ENCODE data around the gene URB1.
A peak's percentile ranks its signal among the peaks of the same experiment; 100 is the strongest.
"Not testable (repeated sequence)": the region's sequence is repeated elsewhere in the genome, so short reads cannot be mapped to it uniquely, and the experiment has no call there.

Gene URB1

DNA sequence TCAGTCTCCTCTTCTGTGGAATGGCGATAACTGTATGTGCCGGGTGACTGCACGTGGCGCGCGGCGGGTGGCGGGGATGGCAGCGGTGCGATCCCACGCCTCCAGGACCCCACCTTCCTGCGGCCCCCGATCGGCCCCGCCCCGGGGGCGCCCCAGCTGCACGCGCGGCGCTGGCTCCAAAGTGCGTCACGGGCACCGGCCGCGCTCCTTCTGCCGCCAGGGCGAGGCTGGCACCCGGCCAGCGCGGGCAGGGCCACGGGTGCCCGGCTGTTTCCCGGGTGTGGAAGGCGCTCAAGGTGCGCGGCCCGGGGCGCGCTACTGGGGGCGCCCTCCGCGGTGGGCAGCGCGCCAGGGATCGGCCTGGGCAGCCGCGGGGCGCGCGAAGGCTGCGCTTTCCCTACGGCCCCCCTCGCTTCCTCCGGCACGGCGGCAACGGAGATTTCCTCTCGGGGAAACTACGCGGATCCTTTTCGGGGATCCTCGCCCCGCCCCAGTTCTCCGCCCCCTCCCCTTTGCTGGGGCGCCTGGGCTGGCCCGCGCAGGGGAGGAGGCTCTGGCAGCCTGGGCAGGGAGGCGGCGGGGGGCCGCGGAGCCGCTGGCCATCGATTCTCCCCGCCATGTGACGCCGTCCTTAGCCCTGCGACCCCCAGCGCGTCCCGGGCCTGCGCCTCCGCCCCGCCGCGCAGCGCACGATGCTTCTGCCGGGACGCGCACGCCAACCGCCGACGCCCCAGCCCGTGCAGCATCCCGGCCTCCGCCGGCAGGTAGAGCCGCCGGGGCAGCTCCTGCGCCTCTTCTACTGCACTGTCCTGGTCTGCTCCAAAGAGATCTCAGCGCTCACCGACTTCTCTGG lies 19.6 kb upstream of the URB1 start, which contains the start of gene EVA1C:
Gene EVA1C (plus strand): TSS at position 545 of the 853 bp plus-strand sequence. CDS start 148 bp downstream, at position 693.
- DNase-seq (ENCODE audit: low read depth in 2 of 2), result no peak

DNA sequence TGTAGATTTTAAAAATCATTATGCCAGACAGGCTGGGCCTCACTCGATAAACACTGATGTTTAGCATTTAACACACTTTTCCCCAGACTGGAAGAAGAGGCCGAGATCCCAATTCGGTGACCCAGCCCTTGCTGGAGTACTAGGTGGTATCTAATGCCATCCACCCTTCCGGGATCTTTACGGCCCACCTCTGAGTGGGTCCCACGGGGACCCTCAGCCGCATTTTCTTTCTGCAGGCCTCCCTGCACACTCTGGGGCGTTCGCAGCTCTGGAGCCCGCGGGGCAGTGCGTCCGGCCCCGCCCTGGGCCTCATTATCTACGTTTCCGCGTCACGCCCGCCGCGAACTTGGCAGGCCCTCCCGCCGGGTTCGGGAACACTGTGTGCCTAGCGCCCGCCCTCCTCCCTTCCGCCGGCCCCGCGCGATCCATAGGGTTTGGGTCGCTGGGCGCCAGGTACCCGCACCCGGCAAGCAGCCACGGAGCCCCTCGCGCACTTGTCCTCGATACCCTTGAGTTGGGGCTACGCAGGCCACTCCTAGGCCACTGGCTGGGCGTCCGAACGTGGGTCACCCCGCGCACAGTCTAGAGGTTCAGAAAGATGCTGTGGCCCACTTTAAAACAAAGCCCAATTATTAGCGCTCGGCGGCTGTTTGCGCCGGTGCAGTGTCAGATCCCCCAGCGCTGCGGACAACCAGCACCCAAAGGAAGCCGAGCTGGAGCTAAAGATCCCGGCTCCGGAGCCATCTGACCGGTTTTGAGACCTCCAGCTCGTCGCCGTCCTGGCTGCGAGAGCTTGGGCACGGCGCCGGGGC lies 18.7 kb upstream of the URB1 start:
- DNase-seq (ENCODE audit: low read depth in 2 of 2), result no peak

DNA sequence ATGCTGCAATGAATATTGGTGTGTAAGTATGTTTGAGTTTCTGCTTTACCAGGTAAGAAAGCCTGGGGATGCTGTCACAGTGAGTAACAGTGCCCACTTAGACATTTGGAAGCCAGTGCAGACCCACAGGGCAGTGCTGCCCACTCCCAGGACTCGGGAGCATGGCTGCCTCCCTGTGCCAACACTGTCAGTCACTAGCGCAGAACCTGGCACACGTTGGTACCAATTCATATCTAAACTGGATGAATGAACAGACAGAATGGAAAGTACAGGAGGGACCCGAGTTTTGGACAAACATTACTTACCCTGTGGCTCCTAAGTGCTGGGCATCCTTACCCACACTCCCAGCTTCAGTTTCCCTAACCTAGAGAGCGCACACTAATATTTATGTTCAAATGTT lies 18.1 kb upstream of the URB1 start:
- no peak for DNase-seq (ENCODE audit: low read depth in 2 of 2)

DNA sequence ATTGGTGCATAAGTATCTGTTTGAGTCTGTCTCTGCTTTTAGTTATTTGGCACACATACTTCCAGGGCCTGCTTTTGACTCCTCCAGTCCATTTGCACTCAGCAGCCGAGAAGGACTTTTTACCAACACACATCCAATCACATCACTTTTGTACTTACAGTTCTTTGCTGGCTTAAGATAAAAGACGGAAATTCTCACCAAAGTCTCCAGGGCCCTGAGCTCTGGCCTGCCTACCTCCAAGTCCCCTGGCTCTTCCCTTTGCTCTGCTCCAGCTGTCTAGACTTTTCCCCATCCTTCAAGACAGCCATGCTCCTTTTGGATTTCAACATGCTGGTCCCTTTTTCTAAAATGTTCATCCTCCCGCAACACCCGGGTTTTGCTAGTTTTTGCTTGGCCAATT lies 17.5 kb upstream of the URB1 start:
- no peak for DNase-seq (ENCODE audit: low read depth in 2 of 2)

DNA sequence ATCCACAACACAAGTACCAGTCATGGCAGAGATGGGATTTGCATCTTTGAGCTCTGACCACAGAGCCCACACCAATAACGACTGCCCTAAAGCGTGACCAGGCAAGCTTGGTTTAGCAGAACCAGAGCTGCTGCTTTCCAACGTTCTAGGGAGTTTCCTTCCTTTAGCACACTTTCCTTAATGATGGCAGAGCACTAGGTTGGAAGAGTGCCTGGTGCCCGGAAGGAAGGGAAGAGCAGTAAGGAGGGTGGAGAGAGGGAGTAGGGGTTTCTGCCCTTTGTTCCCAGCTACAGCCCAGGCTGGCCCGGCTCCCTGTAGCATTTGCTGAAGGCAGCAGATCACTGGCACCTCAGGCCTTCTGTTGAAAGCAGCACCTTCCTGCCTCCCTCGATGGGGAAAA lies 13.6 kb upstream of the URB1 start:
- DNase-seq (ENCODE audit: low read depth in 2 of 2), result no peak

DNA sequence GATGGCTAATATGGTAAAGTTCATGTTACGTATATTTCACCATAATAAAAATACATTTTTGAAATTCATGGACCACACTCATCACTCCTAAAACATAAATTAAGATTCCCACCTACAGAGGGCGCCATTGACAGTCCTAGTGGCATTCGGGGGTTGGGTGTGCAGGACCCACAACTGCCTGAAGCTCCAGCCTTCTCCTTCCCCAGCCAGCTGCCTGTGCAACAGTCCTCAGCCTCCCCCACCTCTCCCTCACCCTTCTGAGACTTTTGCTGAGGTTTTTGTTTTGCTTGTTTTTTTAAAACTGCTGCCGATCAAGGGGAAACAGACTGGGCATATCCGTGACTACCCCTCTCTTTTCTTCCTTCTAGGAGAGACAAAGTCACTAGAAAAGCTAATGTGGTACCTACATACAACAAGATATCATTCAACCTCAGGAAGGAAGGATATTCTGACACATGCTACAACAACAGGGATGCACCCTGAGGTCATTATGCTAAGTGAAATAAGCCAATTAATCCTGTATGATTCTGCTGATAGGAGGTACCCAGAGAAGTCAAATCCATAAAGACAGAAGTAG lies 10.5 kb upstream of the URB1 start:
- peak; percentile 37 to 40 for DNase-seq (ENCODE audit: low read depth in 2 of 2)

DNA sequence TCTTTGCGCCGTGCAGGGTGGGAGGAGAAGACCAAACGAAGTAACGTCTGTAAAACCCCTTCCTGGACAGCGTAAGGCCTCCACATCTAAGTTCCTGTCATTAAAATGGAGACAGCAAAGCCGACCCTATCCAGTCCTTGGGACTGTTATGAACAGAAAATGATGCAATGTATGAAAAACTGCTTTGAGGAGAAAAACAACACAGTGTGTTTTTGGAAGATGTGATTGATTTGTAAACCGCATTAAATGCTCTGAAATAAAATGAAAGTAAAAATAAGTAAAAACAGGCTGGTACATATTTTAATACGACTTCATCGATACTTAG lies 827 bp upstream of the URB1 start:
- DNase-seq (ENCODE audit: low read depth in 2 of 2), result no peak

DNA sequence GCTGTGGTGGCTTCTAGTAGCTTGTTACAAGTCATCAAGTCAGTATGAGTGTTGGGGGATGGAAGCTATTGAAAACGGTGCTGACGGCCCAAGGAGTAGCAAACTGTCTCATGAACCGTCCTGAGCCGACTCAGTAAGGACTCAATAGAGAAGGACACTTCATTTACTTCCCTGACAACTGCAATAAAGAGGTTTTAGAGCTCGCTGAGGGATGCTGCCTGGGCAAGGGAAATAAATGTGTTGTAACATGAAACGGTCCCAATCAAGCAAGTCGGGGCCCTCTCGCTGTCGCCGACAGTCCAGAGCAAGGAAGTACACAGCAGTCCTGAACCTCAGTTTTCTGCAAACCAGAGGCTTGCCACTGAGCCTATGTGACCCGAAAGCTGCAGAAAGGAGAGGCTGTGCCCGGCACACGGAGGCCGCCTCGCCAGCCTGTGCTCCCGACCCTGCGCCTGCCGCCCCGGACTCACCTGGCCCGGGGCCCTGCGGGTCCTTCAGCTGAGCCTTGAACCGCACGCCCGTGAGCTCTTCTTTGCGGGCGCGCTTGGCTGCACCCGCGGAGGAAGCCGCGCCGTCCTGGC lies 423 bp downstream of the URB1 start:
- DNase-seq (ENCODE audit: low read depth in 2 of 2), result no peak

DNA sequence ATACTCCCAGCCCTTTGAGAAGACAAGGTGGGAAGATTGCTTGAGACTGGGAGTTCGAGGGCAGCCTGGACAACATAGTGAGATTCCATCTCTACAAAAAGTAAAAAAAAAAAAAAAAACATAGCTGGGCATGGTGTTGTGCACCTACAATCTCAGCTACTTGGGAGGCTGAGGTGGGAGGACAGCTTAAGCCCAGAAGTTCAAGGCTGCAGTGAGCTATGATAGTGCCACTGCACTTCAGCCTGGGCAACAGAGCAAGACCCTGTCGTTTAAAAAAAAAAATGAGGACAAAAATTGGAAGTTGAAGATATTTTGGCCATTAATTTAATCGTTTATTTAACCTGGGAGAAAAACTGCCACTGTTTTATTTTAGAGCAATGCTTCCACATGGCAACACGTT lies 1.1 kb downstream of the URB1 start:
- no peak for DNase-seq (ENCODE audit: low read depth in 2 of 2)

DNA sequence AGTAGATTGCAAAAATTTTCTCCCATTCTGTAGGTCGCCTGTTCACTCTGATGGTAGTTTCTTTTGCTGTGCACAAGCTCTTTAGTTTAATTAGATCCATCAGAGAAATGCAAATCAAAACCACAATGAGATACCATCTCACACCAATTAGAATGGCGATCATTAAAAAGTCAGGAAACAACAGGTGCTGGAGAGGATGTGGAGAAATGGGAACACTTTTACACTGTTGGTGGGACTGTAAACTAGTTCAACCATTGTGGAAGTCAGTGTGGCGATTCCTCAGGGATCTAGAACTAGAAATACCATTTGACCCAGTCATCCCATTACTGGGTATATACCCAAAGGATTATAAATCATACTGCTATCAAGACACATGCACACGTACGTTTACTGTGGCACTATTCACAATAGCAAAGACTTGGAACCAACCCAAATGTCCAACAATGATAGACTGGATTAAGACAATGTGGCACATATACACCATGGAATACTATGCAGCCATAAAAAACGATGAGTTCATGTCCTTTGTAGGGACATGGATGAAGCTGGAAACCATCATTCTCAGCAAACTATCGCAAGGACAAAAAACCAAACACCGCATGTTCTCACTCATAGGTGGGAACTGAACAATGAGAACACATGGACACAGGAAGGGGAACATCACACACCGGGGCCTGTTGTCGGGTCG lies 2.1 kb downstream of the URB1 start:
- not testable (repeated sequence) for DNase-seq (ENCODE audit: low read depth in 2 of 2)

DNA sequence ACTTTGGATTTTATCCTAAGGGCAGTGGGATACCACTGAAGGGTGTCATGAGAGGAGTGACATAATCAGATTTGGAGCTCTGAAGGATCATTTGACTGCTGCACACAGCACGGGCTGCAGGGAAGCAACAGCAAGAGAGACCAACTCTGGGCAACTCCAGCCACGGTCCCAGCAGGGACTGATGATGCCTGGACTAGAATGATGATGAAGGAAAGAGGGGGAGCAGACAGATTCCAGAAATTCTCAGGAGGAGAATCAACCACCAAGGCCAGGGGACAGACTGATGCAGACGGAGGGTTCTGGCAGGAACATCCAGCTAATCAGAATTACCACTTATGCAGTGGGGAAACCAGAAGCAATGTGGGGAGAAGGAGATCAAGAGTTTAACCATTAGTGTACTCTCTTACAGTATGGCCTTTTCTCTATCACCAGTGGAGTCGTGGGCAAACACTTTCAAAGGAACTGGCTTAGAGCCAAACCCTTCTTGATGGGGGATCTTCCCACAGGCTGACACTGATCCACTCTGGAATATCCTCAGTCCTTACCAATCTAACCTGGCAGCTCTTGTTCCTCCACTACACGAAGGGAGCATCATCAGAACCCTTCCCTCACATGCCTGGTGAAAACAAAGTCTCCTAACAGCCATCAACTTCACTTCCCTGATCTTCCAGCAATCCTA lies 3.3 kb downstream of the URB1 start:
- no peak for DNase-seq (ENCODE audit: low read depth in 2 of 2)

DNA sequence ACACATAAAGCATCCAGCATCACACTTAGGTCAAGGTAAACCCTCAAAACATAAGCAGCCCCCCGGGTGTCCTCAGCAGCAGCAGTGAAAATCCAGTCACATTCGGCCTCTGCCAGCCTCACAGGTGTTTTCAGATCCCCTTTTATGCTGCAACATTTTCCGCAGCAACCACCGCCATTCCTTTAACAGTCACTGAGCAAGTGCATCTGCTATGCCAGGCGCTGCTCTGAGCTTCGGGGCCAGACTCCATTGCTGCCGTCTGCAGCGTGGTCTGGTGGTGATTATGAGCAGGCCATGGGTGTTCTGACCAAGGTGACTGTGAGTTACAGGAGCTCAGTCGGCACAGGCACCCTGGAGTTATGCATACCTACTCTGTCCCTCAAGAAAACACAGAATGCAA lies 4.5 kb downstream of the URB1 start:
- no peak for DNase-seq (ENCODE audit: low read depth in 2 of 2)

DNA sequence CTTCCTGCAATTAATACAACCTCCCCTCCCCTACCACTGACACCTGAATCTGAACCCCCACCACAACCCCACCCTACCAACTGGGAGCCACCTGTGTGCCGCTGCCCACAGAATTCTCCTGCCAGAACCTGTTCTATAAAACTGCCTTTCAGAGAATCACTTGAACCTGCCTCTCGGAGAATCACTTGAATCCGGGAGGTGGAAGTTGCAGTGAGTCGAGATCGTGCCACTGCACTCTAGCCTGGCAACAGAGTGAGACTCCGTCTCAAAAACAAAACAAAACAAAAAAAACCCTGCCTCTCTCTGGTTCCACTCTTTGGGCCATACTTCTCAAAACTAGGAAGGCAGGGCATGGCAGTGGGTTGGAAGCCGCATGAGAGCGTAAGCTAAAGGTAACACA lies 5.7 kb downstream of the URB1 start:
- no peak for DNase-seq (ENCODE audit: low read depth in 2 of 2)

DNA sequence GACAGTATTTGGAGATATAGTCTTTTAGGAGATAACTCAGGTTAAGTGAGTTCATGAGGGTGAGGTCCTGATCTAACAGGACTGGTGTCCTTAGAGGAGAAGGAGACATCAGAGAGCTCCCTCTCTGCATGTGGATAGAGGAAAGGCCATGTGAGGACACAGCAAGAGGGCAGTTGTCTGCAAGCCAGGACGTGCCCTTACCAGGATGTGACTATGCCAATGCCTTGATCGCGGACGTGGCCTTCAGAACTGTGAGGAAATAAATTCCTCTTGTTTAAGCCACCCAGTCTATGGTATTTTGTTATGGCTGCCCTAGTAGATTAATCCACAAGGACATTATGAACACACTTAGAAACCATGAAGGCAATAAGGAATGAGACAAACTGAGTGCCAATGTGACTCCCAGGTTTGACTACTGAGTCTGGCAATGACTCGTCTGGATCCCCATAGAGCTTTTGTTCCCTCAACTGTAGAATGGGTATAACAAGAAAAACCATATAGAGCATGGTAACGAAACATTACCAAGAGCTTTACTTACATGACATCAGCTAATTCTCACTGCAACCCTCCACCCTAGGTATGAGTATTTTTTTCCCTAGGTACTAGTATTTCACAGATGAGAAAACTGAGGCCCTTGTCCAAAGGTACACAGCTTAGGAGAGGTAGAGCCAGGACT lies 6.5 kb downstream of the URB1 start:
- no peak for DNase-seq (ENCODE audit: low read depth in 2 of 2)

DNA sequence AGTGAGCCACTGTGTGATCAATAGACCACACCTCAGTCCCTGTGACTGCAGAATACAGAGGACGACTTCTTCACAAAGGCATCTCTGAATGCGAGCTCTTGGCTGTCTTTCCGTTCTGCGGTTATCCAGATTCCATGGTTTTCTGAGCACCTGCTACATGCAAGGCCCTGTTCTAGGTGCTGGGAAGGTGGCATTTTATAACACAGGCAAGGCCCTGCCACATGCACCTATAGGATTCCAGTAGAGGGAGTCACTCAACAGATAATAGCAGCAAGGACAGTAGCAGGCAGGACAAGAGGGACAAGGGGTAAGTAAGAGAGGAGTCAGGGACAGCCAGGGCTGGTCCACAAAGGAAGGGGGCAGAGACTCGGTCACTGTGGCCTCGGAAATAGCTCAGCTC lies 9.0 kb downstream of the URB1 start:
- no peak for DNase-seq (ENCODE audit: low read depth in 2 of 2)

DNA sequence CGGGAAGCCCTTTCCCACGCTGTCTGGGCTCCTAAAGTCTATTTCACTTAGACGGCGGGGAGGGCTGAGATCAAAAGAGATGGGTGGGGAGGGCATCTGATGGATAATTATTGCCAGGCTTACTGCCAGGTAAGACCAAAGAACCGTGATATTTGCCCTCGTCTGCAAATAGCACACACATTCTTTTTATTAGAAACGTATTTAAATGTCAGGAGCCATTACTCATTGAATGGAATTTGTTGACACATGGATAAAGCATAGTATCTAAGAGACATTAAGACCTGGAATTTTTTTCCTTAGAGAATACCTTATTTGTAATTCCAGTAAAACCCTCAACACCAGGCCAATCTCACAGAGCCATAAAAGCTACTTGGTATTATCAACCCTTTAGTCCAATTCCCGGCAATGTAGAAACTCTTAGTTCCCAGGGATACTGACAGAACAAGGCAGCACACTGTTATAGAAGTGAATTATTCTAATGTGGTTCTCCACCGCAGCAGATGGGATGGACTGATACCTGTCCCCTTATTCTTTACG lies 10.6 kb downstream of the URB1 start:
- DNase-seq (ENCODE audit: low read depth in 2 of 2), result peak; percentile 51 to 59

DNA sequence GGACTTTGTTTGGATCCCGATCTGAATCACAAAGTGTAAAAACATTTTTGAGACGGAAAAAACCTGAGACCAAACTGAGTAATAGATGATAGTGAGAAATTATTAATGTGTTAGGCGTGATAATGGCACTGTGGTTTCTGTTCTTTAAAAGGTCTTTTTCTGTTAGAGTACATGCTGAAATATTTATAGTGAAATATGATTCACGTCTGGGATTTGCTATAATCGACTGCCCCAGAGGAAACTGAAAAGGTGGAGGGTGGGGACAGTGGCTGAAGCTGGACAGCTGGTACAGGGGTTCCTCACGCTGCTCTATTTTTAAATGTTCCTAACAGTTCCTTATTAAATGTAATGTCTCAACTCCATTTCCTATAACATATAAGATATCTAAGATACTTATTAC lies 11.2 kb downstream of the URB1 start:
- DNase-seq (ENCODE audit: low read depth in 2 of 2), result no peak

DNA sequence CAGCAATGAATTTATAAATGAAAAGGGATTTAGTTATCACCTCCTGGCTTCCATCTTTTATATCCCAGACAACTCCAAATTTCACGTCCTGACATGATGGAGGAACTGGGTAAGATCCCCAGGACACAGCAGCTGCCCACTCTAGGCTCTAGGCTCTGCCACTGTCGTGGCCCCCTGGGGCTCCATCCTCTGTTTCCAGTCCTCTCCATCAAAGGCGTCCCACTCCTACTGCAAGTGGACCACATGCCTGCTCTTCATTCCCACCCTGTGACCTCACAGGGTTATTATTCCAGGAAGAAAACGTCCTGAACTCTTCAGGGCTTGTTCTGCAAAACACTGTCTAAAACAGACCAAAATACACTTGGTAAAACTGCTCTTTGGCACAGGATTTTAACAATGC lies 11.9 kb downstream of the URB1 start:
- no peak for DNase-seq (ENCODE audit: low read depth in 2 of 2)

DNA sequence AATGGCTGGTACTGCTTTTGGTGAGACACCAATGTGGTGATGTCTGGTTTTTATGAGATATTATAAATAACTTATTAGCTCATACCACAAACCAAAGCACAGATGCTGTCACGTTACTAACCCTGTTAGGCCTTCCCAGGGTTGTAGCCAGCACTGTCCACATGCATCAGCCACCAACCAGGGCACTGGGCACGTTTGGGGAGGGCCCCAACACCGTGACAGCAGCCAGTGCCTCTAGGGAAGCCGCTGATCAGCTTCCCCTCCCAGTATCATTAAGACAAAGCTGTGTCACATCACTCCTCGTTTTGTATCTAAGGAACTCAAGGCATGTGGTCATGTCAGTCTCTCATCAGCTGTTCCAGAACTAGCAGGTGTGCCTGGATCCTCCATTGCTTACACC lies 13.9 kb downstream of the URB1 start:
- peak in 1 of 2 experiments; percentile 5 for DNase-seq (ENCODE audit: low read depth in 2 of 2)

DNA sequence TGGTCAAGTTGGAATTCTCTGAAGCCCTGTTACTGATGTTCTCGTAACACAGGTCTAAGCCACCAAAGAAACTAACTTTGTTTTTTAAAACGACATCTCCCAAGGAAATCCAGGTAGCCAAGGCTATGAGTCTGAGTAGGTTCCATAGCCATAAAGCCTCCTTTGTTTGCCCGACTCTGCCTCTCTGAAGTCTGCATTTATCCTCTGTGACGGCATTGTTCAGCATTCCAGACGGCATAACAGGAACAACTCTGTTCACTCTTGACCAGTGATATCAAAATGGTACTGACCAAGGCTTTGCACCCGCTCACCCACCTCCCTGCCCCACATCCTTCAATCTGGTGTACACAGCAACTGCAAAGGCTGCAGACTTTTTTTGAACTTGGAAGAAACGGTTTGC lies 14.8 kb downstream of the URB1 start:
- DNase-seq (ENCODE audit: low read depth in 2 of 2), result no peak

Data from fibroblast of skin of left biceps (primary cell).